ENCODE results near the gene MAST2.

MAST2 gene

GRCh38 chr1:46062651-46063319 is 259.4 kb downstream of the MAST2 start:
- no peak overlapping the region for H3K4me3 ChIP-seq (ENCODE audit: extremely low read depth, insufficient read depth, low read length, poor library complexity, severe bottlenecking)
- WGBS, 2 experiments (ENCODE audit: insufficient coverage in 2 of 2) = no CpG with 5 or more reads among the region's 4 CpGs
- no peak overlapping the region for H3K27ac ChIP-seq (ENCODE audit: low read depth, low read length, severe bottlenecking)
- no peaks in the 10 kb centered on the region for H3K9me3 ChIP-seq (ENCODE audit: control insufficient read depth, low read length)
- H3K4me1 ChIP-seq (ENCODE audit: control insufficient read depth, insufficient read depth, low read length, poor library complexity, severe bottlenecking) = no peaks in the 10 kb centered on the region
- peaks cover 50% of the 10 kb centered on the region for H3K36me3 ChIP-seq (ENCODE audit: control insufficient read depth, insufficient read depth, low read length)

- Histone ChIP-seq H3K27ac (ENCODE audit: low read depth, low read length, severe bottlenecking) (no peak overlapping the region), H3K4me3 (ENCODE audit: extremely low read depth, insufficient read depth, low read length, poor library complexity, severe bottlenecking) (no peak overlapping the region), H3K36me3 (ENCODE audit: control insufficient read depth, insufficient read depth, low read length) (peaks cover 43% of the 10 kb centered on the region), H3K4me1 (ENCODE audit: control insufficient read depth, insufficient read depth, low read length, poor library complexity, severe bottlenecking) (no peaks in the 10 kb centered on the region), H3K9me3 (ENCODE audit: control insufficient read depth, low read length) (no peaks in the 10 kb centered on the region)
- no CpG with 5 or more reads among the region's 1 CpG for WGBS, 2 experiments (ENCODE audit: insufficient coverage in 2 of 2)
Measured at GRCh38 chr1:46064708-46065107, 261.3 kb downstream of the MAST2 start.

- Histone ChIP-seq H3K27ac (ENCODE audit: low read depth, low read length, severe bottlenecking) (no peak overlapping the region), H3K4me3 (ENCODE audit: extremely low read depth, insufficient read depth, low read length, poor library complexity, severe bottlenecking) (no peak overlapping the region), H3K9me3 (ENCODE audit: control insufficient read depth, low read length) (no peaks in the 10 kb centered on the region), H3K36me3 (ENCODE audit: control insufficient read depth, insufficient read depth, low read length) (peaks cover 40% of the 10 kb centered on the region), H3K4me1 (ENCODE audit: control insufficient read depth, insufficient read depth, low read length, poor library complexity, severe bottlenecking) (no peaks in the 10 kb centered on the region)
Measured at GRCh38 chr1:46065405-46065804, 262.0 kb downstream of the MAST2 start.

- Histone ChIP-seq H3K9me3 (ENCODE audit: control insufficient read depth, low read length) (no peaks in the 10 kb centered on the region), H3K4me3 (ENCODE audit: extremely low read depth, insufficient read depth, low read length, poor library complexity, severe bottlenecking) (no peak overlapping the region), H3K36me3 (ENCODE audit: control insufficient read depth, insufficient read depth, low read length) (peaks cover 38% of the 10 kb centered on the region), H3K4me1 (ENCODE audit: control insufficient read depth, insufficient read depth, low read length, poor library complexity, severe bottlenecking) (no peaks in the 10 kb centered on the region), H3K27ac (ENCODE audit: low read depth, low read length, severe bottlenecking) (no peak overlapping the region)
- no CpG with 5 or more reads among the region's 1 CpG for WGBS, 2 experiments (ENCODE audit: insufficient coverage in 2 of 2)
Measured at GRCh38 chr1:46067652-46068051, 264.2 kb downstream of the MAST2 start.

- no peak overlapping the region for H3K27ac ChIP-seq (ENCODE audit: low read depth, low read length, severe bottlenecking)
- 91 to 92% methylated on average over 3 of the region's 3 CpGs for WGBS, 2 experiments (ENCODE audit: insufficient coverage in 2 of 2)
- peaks cover 41% of the 10 kb centered on the region for H3K36me3 ChIP-seq (ENCODE audit: control insufficient read depth, insufficient read depth, low read length)
- H3K4me1 ChIP-seq (ENCODE audit: control insufficient read depth, insufficient read depth, low read length, poor library complexity, severe bottlenecking) = no peaks in the 10 kb centered on the region
- no peaks in the 10 kb centered on the region for H3K9me3 ChIP-seq (ENCODE audit: control insufficient read depth, low read length)
- no peak overlapping the region for H3K4me3 ChIP-seq (ENCODE audit: extremely low read depth, insufficient read depth, low read length, poor library complexity, severe bottlenecking)
Measured at GRCh38 chr1:46068525-46068924, 265.1 kb downstream of the MAST2 start.

- peaks cover 52% of the 10 kb centered on the region for H3K36me3 ChIP-seq (ENCODE audit: control insufficient read depth, insufficient read depth, low read length)
- no peak overlapping the region for H3K27ac ChIP-seq (ENCODE audit: low read depth, low read length, severe bottlenecking)
- no peaks in the 10 kb centered on the region for H3K4me1 ChIP-seq (ENCODE audit: control insufficient read depth, insufficient read depth, low read length, poor library complexity, severe bottlenecking)
- H3K4me3 ChIP-seq (ENCODE audit: extremely low read depth, insufficient read depth, low read length, poor library complexity, severe bottlenecking) = no peak overlapping the region
- H3K9me3 ChIP-seq (ENCODE audit: control insufficient read depth, low read length) = no peaks in the 10 kb centered on the region
- WGBS, 2 experiments (ENCODE audit: insufficient coverage in 2 of 2) = 90 to 97% methylated on average over 5 to 6 of the region's 6 CpGs
Measured at GRCh38 chr1:46070164-46070814, 266.9 kb downstream of the MAST2 start.

GRCh38 chr1:46072975-46073374 is 269.6 kb downstream of the MAST2 start:
- WGBS, 2 experiments (ENCODE audit: insufficient coverage in 2 of 2) = 89% methylated on average over 1 of the region's 1 CpG; no CpG with 5 or more reads in 1 of the 2 experiments
- H3K9me3 ChIP-seq (ENCODE audit: control insufficient read depth, low read length) = no peaks in the 10 kb centered on the region
- no peak overlapping the region for H3K4me3 ChIP-seq (ENCODE audit: extremely low read depth, insufficient read depth, low read length, poor library complexity, severe bottlenecking)
- peaks cover 58% of the 10 kb centered on the region for H3K36me3 ChIP-seq (ENCODE audit: control insufficient read depth, insufficient read depth, low read length)
- H3K27ac ChIP-seq (ENCODE audit: low read depth, low read length, severe bottlenecking) = no peak overlapping the region
- no peaks in the 10 kb centered on the region for H3K4me1 ChIP-seq (ENCODE audit: control insufficient read depth, insufficient read depth, low read length, poor library complexity, severe bottlenecking)

- Histone ChIP-seq H3K27ac (ENCODE audit: low read depth, low read length, severe bottlenecking) (no peak overlapping the region), H3K9me3 (ENCODE audit: control insufficient read depth, low read length) (no peaks in the 10 kb centered on the region), H3K36me3 (ENCODE audit: control insufficient read depth, insufficient read depth, low read length) (peaks cover 42% of the 10 kb centered on the region), H3K4me1 (ENCODE audit: control insufficient read depth, insufficient read depth, low read length, poor library complexity, severe bottlenecking) (no peaks in the 10 kb centered on the region), H3K4me3 (ENCODE audit: extremely low read depth, insufficient read depth, low read length, poor library complexity, severe bottlenecking) (no peak overlapping the region)
- 90 to 100% methylated on average over 1 to 2 of the region's 2 CpGs for WGBS, 2 experiments (ENCODE audit: insufficient coverage in 2 of 2)
Measured at GRCh38 chr1:46076343-46076742, 272.9 kb downstream of the MAST2 start.

GRCh38 chr1:46077644-46078043 is 274.2 kb downstream of the MAST2 start:
- H3K4me1 ChIP-seq (ENCODE audit: control insufficient read depth, insufficient read depth, low read length, poor library complexity, severe bottlenecking) = no peaks in the 10 kb centered on the region
- 90 to 92% methylated on average over 2 of the region's 4 CpGs for WGBS, 2 experiments (ENCODE audit: insufficient coverage in 2 of 2)
- H3K4me3 ChIP-seq (ENCODE audit: extremely low read depth, insufficient read depth, low read length, poor library complexity, severe bottlenecking) = no peak overlapping the region
- no peak overlapping the region for H3K27ac ChIP-seq (ENCODE audit: low read depth, low read length, severe bottlenecking)
- H3K9me3 ChIP-seq (ENCODE audit: control insufficient read depth, low read length) = no peaks in the 10 kb centered on the region
- H3K36me3 ChIP-seq (ENCODE audit: control insufficient read depth, insufficient read depth, low read length) = peaks cover 37% of the 10 kb centered on the region

GRCh38 chr1:46080257-46080656 is 276.8 kb downstream of the MAST2 start:
- H3K4me3 ChIP-seq (ENCODE audit: extremely low read depth, insufficient read depth, low read length, poor library complexity, severe bottlenecking) = no peak overlapping the region
- H3K9me3 ChIP-seq (ENCODE audit: control insufficient read depth, low read length) = no peaks in the 10 kb centered on the region
- H3K36me3 ChIP-seq (ENCODE audit: control insufficient read depth, insufficient read depth, low read length) = peaks cover 19% of the 10 kb centered on the region
- WGBS, 2 experiments (ENCODE audit: insufficient coverage in 2 of 2) = 60 to 80% methylated on average over 1 to 3 of the region's 3 CpGs
- no peak overlapping the region for H3K27ac ChIP-seq (ENCODE audit: low read depth, low read length, severe bottlenecking)
- no peaks in the 10 kb centered on the region for H3K4me1 ChIP-seq (ENCODE audit: control insufficient read depth, insufficient read depth, low read length, poor library complexity, severe bottlenecking)

- Histone ChIP-seq H3K36me3 (ENCODE audit: control insufficient read depth, insufficient read depth, low read length) (peaks cover 10% of the 10 kb centered on the region), H3K27ac (ENCODE audit: low read depth, low read length, severe bottlenecking) (no peak overlapping the region), H3K9me3 (ENCODE audit: control insufficient read depth, low read length) (no peaks in the 10 kb centered on the region), H3K4me1 (ENCODE audit: control insufficient read depth, insufficient read depth, low read length, poor library complexity, severe bottlenecking) (no peaks in the 10 kb centered on the region), H3K4me3 (ENCODE audit: extremely low read depth, insufficient read depth, low read length, poor library complexity, severe bottlenecking) (no peak overlapping the region)
- WGBS, 2 experiments (ENCODE audit: insufficient coverage in 2 of 2) = 88 to 97% methylated on average over 5 to 6 of the region's 7 CpGs
Measured at GRCh38 chr1:46081206-46081605, 277.8 kb downstream of the MAST2 start.
